ENCODE measurements around the gene ACTR1B.
"Not testable (repeated sequence)": the region's sequence is repeated elsewhere in the genome, so short reads cannot be mapped to it uniquely, and the experiment has no call there.

Gene ACTR1B

DNA sequence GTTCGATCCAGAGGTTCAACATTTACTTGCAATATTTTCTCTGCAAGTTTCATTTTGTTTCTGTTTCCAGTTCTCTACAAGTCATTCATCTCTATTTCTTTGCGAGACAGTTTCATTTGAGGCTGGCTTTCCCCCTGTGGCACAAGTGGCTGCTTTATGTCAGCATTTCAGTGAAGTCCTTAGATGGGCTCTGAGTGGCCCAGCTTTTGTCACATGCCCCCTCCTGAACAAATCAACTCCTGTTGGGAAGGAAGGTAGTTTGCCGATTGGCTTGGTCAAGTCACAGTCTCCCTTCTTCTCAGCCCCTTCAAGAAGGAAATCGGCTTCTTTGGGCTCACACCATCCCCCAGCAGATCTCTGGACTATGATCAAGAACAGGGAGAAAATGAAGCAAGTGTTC lies 55.1 kb downstream of the ACTR1B start:
- DNase-seq = not testable (repeated sequence)

All from activated naive CD4-positive, alpha-beta T cell treated with anti-CD3 and anti-CD28 coated beads, Interleukin-2, amount 50 U/mL, for 16 hours (primary cell).